Effector CD8-positive, alpha-beta T cell (primary cell): ENCODE results near the gene LMX1B.

ENCODE experiments used
- DNase-seq: peaks from one replicate; lab custom pipeline; 2025; lab: John Stamatoyannopoulos, UW

Gene LMX1B

DNA sequence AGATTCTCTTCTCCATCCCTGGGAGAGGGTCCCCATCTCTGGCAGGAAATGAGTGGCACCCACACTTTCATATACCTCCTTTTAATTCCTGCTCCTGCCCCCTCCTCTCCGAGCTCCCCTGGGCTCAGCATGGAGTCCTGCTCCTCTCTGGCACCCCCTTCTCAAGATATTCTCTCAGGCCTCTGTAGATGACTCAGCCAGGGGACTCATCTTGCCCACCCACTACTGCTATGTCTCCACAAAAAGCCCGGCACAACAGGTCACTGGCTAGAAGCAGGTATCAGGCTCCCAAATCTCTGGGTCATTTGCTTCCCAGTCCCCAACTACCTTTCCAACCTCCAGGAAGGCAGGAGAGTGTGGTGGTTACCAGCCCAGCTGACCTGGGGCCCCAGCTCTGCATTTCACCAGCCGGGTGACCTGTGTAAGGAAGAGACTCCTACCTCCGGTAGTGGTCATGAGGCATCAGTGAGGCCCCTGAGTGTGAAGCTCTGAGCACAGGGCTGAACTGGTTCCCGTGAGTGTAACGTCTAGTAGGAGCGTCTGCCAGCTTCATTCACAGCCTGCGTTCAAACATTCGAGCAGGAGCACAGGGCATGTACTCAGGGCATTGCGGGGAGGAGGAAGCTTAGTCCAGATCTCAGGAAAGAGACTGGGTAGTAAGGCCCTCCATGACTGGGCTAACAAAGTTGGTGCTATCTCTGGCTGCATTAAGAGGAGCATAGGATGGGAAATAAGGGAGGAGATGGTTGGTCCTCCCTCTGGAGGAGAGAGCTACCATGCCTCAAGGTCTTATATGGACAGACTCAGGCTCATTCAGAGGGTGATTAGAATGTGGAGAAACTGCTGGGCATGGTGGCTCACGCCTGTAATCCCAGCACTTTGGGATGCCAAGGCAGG lies 63.7 kb downstream of the LMX1B start:
- DNase-seq, result no peak

DNA sequence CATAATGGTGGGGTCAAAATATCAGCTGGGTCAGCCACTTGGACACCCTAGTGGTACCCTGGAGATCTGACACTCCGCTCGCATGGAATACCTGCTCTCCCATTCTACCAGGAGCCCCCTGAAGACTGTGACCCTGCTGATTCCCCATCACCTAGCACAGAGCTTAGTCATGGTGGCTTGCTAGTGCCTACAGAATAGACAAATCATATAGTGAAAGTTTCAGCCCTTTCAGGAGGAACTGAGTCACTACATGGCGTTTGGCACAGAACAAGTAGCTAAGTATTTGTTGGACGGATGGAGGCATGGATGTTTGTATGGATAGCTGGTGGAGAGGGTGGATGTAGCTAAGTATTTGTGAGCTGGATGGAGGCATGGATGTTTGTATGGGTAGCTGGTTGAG lies 65.3 kb downstream of the LMX1B start:
- no peak for DNase-seq

DNA sequence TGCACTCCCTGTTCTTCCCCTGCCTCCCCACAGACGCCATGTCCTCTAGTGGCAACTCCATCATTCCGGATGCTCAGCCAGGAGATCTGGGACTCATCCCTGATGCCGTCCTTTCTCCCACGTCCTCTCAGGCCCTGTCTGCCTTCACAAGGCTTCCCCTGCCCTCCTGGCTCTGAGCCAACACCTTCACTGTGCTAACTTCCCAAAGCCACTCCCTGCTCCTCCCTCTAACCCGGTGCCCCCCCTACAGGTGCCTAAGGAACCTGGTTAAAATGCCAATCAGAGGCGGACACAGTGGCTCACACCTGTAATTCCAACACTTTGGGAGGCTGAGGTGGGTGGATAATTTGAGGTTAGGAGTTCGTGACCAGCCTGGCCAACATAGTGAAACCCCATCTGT lies 67.6 kb downstream of the LMX1B start:
- DNase-seq, result no peak

DNA sequence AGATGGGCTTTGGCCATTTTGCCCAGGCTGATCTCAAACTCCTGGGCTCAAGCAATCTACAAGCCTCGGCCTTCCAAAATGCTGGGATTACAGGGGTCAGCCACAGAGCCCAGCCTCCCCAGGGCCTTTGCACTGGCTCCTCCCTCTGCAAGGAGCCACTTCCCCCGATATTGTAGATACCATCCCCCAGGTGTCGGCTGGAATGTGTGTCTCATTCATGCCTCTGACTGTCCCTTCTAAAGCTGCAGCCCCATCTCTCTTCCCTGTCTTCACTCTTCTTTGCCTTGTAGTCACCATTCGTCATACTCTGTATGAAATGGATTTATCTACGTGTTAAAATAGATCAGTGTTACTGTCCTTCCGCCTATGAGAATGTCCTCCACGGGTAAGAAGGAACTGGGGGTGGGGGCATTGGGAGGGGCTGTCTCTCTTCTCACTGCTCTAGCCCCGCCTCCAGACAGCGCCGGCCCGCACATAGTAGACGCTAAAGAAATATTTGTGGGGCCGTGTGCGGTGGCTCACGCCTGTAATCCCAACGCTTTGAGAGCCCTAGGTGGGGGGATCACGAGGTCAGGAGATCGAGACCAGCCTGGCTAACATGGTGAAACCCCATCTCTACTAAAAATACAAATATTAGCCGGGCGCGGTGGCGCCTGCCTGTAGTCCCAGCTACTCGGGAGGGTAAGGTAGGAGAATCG lies 68.5 kb downstream of the LMX1B start:
- DNase-seq, result no peak

DNA sequence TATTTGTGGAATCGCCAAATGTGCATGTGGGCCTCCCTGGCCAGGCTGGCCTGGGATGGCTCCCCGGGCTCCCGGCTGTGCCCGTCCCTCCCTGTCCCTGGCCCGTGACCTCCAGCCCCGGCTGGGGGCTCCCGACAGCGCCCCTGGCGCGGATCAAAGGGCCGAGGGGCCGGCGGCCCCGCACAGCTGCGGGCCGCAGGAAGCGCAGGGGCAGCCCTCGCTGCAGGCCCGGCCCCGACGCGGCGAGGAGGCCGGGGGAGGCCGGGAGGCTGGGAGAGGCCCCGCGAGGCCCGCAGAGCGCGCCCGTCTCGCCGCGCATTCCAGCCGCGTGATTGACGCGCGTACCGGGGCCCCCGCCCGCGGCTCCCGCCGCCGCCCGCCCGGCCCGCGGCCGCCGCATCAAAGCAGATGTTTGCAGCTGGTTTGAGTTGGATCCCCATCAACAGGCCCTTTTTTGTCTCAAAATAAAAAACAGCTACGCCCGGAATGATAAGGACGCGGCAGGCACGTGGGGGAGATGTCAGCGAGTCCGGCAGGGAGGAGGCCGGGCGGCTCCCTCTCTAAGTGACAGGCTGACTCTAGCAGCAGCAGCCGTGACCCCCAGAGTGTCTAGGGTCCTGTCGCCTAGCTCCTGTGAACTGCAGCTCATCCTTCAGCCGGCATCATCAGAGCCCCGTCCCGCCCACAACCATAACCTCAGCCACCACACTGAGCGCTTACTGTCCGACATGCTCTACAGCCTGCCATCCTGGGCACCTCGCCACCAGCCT lies 69.4 kb downstream of the LMX1B start:
- no peak for DNase-seq

DNA sequence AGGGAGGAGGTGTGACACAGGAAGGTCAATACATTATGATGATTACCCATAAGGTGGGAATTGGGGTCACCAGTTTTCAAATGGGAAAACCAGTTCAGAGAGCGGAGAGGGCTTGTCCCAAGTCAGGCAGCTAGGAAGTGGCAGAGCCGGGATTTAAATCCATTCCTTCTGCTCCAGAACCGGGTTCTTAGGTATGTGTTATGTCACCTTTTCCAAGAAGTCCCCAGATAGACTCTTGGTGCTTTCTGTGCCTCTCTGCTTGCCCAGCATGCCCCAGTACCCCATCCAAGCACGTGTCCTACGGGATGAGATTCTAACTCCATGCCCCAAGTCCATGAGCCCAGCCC lies 69.9 kb downstream of the LMX1B start:
- DNase-seq, result no peak

DNA sequence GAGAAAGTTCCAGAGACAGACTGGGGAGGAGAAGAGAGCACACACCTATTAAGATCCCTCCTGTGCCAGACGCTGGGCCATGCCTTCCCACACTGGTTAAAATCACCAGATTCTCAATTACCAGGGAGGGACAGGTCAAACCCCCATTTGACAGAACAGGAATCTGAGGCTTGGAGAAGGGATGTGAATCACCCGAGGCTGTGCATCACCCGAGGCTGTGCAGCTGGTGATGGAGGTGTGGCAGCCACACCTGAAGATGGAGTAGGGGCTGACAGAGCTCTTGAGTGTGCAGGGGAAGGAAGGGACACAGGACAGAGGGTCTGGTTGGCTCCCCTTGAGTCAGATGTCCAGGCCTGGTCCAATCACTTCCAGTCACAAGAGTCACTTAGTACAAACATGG lies 70.6 kb downstream of the LMX1B start:
- no peak for DNase-seq

DNA sequence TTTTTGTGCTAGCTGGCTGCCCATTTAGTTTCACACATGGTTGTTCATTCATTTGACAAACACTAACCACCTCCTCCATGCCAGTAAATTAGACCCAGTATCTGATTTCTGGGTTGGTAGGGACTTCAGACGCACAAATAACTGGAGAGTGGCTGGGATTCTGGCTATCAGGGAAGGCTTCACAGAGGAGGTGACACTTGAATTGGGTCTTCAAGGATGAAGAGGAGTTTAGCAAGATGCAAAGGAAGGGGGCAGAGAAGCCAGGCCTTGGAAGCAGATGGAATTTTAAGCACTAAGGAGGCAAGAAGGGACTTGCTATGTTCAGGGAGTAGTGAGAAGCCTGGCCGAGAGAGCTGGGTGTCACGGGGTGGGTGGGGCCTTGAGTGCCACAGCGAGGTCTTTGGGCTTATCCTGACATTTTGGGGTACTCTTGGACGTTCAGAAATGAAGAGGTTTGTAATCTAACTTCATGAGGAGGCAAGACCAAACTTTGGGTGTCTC lies 71.3 kb downstream of the LMX1B start:
- no peak for DNase-seq

DNA sequence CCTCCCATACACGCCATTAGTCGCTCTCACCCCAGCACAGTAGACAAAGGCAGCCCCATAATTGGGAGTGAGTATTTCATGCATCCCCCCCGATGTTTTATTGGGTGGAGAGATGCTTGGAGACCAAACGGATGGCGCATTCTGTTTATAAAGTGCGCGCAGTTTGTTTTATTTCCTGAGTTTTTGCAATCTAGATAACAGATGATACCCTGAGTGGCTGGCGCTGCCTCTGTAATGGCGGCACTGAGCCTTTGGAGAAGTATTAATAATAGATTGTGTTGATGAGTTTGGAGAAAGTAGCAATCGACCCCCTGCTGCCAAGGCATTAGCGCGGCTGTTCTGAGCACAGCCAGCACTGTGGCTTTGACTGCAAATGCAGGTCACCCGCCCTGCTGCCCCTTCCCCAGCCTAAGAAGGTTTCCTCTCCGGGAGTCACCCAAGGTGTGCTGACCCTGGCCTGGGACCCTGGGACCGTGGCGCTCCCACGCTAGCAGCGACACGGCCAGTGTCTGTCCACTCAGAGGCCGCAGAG lies 74.3 kb downstream of the LMX1B start:
- no peak for DNase-seq

DNA sequence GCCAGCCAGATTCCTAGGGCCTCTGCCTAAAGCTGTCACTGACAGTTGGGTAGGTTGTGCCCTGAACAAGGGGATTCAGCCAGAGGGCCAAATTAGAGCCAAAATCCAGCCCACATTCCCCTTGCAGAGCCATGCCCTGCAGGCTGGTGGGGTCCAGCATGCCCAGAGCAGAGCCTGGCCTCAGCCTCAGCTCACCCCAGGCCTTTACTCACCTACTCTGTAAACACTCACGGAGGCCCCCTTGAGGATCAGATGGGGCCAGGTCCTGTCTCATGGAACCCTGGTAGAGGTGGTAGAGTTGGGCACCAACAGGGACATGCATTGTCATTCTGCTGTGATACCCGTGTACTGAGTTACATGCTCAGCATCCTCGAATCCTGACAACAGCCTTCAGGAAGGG lies 74.9 kb downstream of the LMX1B start:
- no peak for DNase-seq

DNA sequence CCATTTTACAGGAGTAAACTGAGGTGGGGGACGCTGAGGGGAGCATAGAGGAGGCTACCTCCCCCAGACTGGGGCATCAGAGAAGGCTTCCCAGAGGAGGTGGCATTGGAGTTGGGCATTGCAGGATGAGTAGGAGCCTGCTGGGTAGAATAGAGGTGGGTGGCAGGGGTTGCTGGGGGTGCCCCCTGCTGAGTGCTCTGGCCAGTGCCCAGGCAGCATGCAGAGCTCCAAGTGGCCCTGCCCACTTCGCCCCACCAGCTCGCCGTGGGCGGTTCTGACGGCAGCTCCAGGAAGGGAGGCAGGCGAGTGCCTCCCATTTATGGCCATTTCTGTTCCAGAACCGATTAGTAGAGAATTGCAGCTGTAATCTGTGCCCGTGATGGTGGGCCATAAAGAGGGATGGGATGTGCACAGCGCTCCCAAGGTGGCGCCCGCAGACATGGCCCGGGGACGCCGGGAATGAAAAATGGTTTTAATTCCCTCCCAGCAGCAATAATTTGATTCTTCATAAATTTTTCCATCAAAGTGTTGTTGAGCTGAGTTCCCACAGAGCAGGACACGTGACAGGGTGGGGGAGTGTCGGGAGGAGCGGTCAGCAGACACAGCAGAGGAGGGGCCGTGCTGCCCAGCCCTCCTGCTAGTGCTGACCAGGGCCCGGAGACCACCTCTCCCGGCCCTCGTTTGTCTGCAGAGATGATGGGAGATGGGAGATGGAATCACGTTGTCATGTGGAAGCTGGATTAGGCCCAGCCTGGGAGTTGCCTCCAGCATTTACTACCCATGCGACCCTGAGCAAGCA lies 75.5 kb downstream of the LMX1B start:
- DNase-seq, result no peak

DNA sequence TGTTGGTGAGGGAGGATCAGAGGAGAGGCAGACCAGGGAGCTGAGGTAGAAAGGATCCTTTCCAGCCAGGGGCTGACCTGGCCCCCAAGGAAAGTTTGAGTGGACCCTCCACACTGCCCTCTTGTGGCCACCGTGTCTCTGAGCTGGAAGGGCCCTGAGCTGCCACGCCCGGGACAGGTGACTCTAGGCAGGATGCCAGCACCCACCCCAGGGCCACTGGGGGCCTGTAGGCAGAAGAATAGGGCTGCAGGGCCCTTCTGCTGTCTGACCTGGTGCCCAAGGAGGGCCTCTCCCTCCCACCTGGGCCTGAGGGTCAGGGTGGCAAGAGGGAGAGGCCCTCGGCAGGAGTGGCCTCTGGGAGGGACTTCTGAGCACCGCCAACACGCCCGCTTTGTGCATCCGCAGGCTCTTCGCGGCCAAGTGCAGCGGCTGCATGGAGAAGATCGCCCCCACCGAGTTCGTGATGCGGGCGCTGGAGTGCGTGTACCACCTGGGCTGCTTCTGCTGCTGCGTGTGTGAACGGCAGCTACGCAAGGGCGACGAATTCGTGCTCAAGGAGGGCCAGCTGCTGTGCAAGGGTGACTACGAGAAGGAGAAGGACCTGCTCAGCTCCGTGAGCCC lies 76.8 kb downstream of the LMX1B start:
- peak; percentile 14 for DNase-seq

DNA sequence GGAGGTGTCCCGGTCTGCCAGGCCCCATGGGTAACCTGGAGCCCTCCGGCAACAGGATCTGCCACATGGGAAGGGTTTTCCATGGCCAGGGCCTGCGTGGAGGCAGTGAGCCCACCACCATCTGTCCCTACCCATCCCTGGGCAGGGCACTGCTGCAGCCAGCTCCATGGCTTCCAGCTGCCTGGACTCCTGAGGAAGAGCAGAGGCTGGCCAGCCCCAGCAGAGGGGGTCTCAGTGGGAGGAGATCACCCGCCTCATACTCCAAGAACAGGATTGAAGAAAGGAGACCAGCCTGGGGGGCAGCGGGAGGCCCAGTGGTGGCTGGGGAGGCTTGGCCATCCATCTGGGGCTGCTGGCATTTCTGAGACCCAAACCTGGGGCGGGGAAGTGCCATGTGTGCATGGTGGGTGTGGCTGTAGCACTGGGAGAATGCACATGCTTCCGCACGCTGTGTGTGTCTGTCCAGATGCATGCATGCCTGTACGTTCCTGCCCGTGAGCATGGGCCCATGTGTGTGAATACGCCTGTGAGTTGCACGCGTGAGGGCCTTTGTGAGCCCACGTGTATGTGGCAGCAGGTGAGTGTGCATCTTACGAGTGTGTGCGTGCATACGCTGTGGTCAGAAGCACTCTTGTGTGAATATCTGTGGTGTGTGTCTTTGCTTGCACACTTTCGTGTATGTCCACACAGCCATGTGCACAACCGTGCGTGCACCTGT lies 78.5 kb downstream of the LMX1B start:
- no peak for DNase-seq

DNA sequence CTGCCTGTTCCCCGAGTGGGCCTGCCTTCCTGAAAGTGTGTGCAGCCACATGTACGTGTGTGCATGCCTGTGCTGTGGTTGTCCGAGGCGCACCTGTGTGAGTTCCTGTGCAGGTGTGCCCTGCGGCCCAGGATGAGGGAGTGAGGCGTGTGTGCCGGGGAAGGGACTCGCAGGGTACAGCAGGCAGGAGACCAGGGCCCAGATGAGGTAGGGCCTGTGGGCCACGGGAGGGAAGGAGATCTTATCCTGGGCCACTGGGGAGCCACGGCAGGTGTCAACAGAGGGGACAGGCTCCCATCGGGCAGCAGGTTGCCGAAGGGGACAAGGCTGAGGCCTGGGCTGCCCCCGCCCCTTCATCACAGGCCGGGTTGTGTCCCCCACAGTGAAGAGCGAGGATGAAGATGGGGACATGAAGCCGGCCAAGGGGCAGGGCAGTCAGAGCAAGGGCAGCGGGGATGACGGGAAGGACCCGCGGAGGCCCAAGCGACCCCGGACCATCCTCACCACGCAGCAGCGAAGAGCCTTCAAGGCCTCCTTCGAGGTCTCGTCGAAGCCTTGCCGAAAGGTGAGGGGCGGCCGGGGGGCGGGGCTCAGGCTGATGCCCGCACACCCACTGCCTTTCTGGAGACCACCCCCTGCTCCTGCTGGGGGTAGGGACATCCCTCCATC lies 79.2 kb downstream of the LMX1B start:
- DNase-seq, result no peak

DNA sequence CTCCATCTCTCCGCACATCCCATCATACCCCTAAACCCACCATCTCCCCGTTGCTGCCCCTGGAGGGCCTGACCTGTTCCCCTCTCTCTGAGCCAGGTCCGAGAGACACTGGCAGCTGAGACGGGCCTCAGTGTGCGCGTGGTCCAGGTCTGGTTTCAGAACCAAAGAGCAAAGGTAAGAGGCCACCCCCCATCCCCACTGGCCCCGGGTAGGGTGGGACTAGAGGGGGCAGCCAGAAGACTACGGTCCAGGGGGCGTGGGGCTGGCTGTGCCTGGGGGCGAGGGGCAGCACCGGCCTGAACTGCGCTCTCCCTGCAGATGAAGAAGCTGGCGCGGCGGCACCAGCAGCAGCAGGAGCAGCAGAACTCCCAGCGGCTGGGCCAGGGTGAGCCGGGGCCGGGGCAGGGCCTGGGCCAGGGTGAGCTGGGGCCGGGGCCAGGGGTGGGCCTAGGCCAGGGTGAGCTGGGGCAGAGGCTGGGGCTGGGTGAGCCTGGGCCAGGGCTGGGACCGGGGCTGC lies 79.8 kb downstream of the LMX1B start:
- no peak for DNase-seq

DNA sequence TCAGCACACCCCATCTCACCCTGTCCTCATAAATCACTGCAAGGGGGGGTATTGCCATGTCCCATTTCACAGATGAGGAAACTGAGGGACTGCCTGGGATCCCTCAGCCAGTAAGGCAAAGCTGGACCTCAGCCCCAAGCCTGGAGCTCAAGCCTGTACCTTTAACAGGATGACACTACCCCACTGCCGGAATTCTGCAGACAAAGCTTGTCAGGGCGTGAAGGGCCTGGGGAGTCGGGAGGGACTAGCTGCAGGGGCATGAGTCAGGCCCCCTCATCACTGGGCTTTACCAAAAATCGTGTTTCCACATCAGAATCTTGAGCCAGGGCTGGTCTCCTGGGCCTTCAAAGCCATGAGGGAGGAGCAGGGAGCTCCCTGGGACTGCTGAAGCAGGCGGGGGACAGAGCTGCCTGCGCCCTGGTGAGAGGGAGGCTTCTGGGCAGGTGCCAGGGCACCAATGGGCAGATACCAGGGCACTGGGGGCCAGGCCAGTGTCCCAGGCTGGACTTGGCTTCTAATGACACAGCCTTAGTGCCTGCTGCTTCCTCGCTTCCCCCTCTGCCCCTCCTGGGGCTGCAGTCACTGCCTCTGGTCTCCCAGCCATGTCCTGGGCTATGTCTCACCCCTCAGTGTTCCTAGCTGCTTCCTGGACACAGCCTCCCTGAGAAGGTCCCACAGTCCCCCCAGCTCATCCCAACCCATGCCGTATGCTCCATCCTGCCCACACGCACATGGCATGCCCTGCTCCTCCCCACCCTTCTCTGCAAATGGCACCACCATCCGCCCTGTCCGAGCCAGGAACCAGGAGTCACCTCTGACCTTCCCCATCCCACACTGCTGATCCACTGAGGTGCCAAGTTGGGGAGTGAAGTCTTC lies 80.7 kb downstream of the LMX1B start:
- DNase-seq, result no peak

DNA sequence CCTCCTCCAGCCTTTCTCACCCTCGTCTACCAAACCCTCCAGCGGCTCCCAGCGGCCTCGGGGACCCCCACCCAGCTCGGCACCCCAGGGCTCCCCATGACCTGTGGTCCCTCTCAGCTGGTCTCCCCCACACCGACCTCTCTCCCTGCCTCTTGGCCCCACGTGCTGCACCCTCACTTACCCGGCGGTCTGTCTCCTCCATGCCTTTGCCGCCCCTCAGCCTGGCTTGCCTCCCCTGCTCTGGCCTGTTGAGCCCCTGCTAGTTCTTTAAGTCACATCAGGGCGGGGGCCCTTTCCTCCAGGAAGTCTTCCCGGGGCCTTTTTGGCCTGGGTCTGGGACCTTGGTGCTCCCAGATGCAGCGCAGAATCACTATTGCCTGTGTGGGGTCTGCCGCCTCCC lies 81.5 kb downstream of the LMX1B start:
- no peak for DNase-seq

DNA sequence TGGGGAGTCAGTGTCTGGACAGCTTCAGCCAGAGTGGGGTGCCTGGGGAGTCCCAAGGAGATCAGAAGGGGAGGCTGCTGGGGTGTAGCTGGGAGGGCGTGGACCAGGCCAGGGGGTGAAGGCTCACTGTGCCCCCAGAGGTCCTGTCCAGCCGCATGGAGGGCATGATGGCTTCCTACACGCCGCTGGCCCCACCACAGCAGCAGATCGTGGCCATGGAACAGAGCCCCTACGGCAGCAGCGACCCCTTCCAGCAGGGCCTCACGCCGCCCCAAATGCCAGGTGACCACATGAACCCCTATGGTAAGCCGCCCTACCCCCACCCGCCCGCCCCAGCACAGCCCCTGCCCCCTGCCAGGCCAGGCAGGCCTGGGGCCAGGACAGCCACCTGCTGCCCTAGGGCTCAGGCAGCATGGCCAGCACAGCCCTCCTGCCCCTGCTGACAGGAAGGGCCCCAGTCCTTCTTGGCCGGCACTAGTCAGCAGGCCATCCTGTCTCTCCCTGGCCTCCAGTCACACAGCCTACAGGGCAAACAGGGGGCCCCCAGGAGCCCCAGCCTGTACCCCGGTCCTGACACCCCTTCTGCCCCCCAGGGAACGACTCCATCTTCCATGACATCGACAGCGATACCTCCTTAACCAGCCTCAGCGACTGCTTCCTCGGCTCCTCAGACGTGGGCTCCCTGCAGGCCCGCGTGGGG lies 82.1 kb downstream of the LMX1B start:
- DNase-seq, result no peak
